HepG2 (cell line): Measurements from ENCODE around the gene JMJD8. TPM values are rescaled to one million over a fixed set of nuclear protein-coding genes. Genes with fewer than 3 reads are reported as not detected.

Source experiments
- EZH2 ChIP-seq: conservative IDR thresholded peaks from 2 replicates; pipeline ENCODE4 v1.6.1; 2012; ENCODE audit warnings: mild to moderate bottlenecking, low read depth, low read length, moderate library complexity
- GZF1 ChIP-seq: sonication (generic); formaldehyde crosslinking; IDR thresholded peaks from 2 replicates; pipeline ENCODE4 v1.5.1; 2020; ENCODE audit warnings: mild to moderate bottlenecking, missing genetic modification reagents
- IKZF4 ChIP-seq: sonication (generic); formaldehyde crosslinking; IDR thresholded peaks from 2 replicates; pipeline ENCODE4 v1.5.1; 2020; ENCODE audit warnings: borderline replicate concordance, mild to moderate bottlenecking, low read depth, missing genetic modification reagents; ENCODE audit errors: not compliant biosample characterization
- MED8 ChIP-seq: sonication (generic); formaldehyde crosslinking; IDR thresholded peaks from 2 replicates; pipeline ENCODE4 v1.8.1; 2023; ENCODE audit warnings: mild to moderate bottlenecking, missing genetic modification reagents; ENCODE audit not compliant: insufficient replicate concordance
- MTA1 ChIP-seq: sonication (generic); formaldehyde crosslinking; IDR thresholded peaks from 2 replicates; pipeline ENCODE4 v1.4.0; 2020; ENCODE audit warnings: missing genetic modification reagents, mild to moderate bottlenecking, borderline replicate concordance
- MTF2 ChIP-seq: sonication (generic); formaldehyde crosslinking; IDR thresholded peaks from 2 replicates; pipeline ENCODE4 v1.5.0; 2020; ENCODE audit warnings: missing genetic modification reagents, borderline replicate concordance
- NCOR1 ChIP-seq: fragments of 200-600 bp; sonication (generic); IDR thresholded peaks from 2 replicates; pipeline ENCODE4 v1.7.0; 2017; ENCODE audit warnings: antibody characterized with exemption, low read length, borderline replicate concordance
- ONECUT2 ChIP-seq: sonication (generic); formaldehyde crosslinking; IDR thresholded peaks from 2 replicates; pipeline ENCODE4 v1.4.0; 2020; ENCODE audit warnings: missing genetic modification reagents
- SAP130 ChIP-seq: IDR thresholded peaks from 2 replicates; pipeline ENCODE4 v1.6.1; 2016; ENCODE audit warnings: low read depth
- ZBTB38 ChIP-seq: sonication (generic); formaldehyde crosslinking; IDR thresholded peaks from 2 replicates; pipeline ENCODE4 v1.5.1; 2020; ENCODE audit warnings: mild to moderate bottlenecking, missing genetic modification reagents
- ZFX ChIP-seq: sonication (generic); formaldehyde crosslinking; IDR thresholded peaks from 2 replicates; pipeline ENCODE4 v1.4.0; 2020; ENCODE audit warnings: mild to moderate bottlenecking, low read depth, missing genetic modification reagents, moderate library complexity
- ZNF101 ChIP-seq: sonication (generic); formaldehyde crosslinking; IDR thresholded peaks from 2 replicates; pipeline ENCODE4 v1.4.0; 2020; ENCODE audit warnings: mild to moderate bottlenecking, low read depth, missing genetic modification reagents, borderline replicate concordance
- ZNF672 ChIP-seq: sonication (generic); formaldehyde crosslinking; IDR thresholded peaks from 2 replicates; pipeline ENCODE4 v1.8.1; 2022; ENCODE audit warnings: missing genetic modification reagents
- ZSCAN29 ChIP-seq: sonication (generic); formaldehyde crosslinking; conservative IDR thresholded peaks from 2 replicates; pipeline ENCODE4 v1.4.0; 2020; ENCODE audit warnings: mild to moderate bottlenecking, missing genetic modification reagents
- polyA plus RNA-seq, 8 experiments: library from polyadenylated mRNA; depleted of rRNA in 3 of 8; stranded (reverse) in 7 of 8; unstranded in 1 of 8; fragments of >200 nt; fragmentation: Illumina TruSeq in 4 of 8; extraction: Trizol in 4 of 8; gene quantifications; 2 replicates each; pipeline versions ENCODE4 v1.2.1 to v1.2.3, GENCODE V29; 2011 to 2016; ENCODE audit warnings: low read depth in 4 of 8, missing spikeins in 1 of 8, mixed read lengths in 1 of 8; ENCODE audit not compliant: insufficient read depth in 1 of 8
- total RNA-seq, 5 experiments: library from RNA; depleted of rRNA; stranded (reverse); fragments of >200 nt; fragmentation: Illumina TruSeq; extraction: Trizol; gene quantifications; 2 replicates each; pipeline ENCODE4 v1.2.3, GENCODE V29; 2016; ENCODE audit warnings: low read depth in 1 of 5
- TF ChIP-seq, protein P1 (sequence below): sonication (generic); formaldehyde crosslinking; IDR thresholded peaks from 2 replicates; pipeline ENCODE4 v1.4.0; 2020; ENCODE audit warnings: mild to moderate bottlenecking, missing genetic modification reagents, borderline replicate concordance
- TF ChIP-seq, protein P2 (sequence below): sonication (generic); formaldehyde crosslinking; IDR thresholded peaks from 2 replicates; pipeline ENCODE4 v1.5.1; 2020; ENCODE audit warnings: mild to moderate bottlenecking, missing genetic modification reagents, moderate library complexity
- TF ChIP-seq, protein P3 (sequence below): sonication (generic); formaldehyde crosslinking; IDR thresholded peaks from 2 replicates; pipeline ENCODE4 v1.5.1; 2020; ENCODE audit warnings: mild to moderate bottlenecking, missing genetic modification reagents

The JMJD8 gene
- total and polyA plus RNA-seq, 2 of the 13 experiments (the other 11 are each of a cell fraction or from before 2014, with no cell fraction given): 2.6 to 11.8 TPM

DNA sequence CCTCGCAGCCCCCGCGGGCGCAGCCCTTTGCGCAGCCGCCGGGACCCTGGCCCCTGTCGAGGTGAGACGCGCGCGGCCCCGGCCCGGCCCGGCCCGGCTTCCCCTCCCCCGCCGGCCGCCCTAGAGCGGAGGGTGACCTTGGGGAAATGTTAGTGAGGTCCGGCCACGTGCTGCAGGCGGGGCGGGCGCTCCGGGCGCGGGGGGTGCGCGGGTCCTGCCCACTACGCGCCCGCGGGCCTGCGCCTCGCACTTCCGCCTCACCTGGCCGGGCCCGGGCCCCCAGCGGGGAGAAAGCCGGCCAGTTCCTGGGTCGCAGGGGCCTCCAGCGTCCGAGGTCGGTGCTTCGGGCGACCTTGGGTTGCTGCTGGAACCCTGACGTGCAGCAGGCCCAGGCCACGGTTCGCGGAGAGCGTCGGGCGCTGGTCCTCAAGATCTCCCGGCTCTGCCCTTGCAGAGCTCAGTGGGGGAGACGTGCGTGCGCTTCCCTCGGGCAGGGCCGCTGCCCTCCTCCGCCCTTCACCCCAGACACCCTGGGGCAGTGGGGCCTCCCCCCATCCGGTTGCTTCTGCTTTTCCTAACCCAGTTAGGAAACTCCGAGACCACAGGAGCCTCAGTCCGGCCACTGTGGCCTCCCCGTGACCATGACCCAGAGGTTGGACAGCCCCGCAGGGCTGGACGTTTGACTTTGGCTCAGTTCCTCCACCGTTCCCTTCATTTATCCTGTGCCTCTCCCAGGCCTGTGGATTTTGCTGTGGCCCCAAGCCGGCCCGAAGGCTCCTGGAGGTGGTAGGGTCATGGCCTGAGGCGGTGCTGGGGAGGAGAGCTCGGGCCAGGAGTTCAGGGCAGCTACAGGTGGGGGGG, 41.7 kb downstream of the JMJD8 start (continued):
- TF ChIP-seq, protein P1, sequence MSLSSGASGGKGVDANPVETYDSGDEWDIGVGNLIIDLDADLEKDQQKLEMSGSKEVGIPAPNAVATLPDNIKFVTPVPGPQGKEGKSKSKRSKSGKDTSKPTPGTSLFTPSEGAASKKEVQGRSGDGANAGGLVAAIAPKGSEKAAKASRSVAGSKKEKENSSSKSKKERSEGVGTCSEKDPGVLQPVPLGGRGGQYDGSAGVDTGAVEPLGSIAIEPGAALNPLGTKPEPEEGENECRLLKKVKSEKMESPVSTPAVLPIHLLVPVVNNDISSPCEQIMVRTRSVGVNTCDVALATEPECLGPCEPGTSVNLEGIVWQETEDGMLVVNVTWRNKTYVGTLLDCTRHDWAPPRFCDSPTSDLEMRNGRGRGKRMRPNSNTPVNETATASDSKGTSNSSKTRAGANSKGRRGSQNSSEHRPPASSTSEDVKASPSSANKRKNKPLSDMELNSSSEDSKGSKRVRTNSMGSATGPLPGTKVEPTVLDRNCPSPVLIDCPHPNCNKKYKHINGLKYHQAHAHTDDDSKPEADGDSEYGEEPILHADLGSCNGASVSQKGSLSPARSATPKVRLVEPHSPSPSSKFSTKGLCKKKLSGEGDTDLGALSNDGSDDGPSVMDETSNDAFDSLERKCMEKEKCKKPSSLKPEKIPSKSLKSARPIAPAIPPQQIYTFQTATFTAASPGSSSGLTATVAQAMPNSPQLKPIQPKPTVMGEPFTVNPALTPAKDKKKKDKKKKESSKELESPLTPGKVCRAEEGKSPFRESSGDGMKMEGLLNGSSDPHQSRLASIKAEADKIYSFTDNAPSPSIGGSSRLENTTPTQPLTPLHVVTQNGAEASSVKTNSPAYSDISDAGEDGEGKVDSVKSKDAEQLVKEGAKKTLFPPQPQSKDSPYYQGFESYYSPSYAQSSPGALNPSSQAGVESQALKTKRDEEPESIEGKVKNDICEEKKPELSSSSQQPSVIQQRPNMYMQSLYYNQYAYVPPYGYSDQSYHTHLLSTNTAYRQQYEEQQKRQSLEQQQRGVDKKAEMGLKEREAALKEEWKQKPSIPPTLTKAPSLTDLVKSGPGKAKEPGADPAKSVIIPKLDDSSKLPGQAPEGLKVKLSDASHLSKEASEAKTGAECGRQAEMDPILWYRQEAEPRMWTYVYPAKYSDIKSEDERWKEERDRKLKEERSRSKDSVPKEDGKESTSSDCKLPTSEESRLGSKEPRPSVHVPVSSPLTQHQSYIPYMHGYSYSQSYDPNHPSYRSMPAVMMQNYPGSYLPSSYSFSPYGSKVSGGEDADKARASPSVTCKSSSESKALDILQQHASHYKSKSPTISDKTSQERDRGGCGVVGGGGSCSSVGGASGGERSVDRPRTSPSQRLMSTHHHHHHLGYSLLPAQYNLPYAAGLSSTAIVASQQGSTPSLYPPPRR (CRISPR knock-in tag): peak; percentile 23; the same call in 1 of the 2 replicates
- TF ChIP-seq NCOR1 (no peak), MED8 (CRISPR knock-in tag) (peak; percentile 76), GZF1 (CRISPR knock-in tag) (no peak), ZNF672 (CRISPR knock-in tag) (no peak), SAP130 (CRISPR knock-in tag) (peak; percentile 64), MTA1 (CRISPR knock-in tag) (no peak), ZBTB38 (0 out of 2 replicates have a peak, but pooled peaks have one; percentile 36), ZSCAN29 (no peak), IKZF4 (CRISPR knock-in tag) (no peak), ONECUT2 (CRISPR knock-in tag) (no peak), ZFX (CRISPR knock-in tag) (peak; percentile 87), ZNF101 (CRISPR knock-in tag) (no peak), EZH2 (no peak), MTF2 (CRISPR knock-in tag) (no peak)
- TF ChIP-seq, protein P2, sequence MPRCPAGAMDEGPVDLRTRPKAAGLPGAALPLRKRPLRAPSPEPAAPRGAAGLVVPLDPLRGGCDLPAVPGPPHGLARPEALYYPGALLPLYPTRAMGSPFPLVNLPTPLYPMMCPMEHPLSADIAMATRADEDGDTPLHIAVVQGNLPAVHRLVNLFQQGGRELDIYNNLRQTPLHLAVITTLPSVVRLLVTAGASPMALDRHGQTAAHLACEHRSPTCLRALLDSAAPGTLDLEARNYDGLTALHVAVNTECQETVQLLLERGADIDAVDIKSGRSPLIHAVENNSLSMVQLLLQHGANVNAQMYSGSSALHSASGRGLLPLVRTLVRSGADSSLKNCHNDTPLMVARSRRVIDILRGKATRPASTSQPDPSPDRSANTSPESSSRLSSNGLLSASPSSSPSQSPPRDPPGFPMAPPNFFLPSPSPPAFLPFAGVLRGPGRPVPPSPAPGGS: no peak
- TF ChIP-seq, protein P3, sequence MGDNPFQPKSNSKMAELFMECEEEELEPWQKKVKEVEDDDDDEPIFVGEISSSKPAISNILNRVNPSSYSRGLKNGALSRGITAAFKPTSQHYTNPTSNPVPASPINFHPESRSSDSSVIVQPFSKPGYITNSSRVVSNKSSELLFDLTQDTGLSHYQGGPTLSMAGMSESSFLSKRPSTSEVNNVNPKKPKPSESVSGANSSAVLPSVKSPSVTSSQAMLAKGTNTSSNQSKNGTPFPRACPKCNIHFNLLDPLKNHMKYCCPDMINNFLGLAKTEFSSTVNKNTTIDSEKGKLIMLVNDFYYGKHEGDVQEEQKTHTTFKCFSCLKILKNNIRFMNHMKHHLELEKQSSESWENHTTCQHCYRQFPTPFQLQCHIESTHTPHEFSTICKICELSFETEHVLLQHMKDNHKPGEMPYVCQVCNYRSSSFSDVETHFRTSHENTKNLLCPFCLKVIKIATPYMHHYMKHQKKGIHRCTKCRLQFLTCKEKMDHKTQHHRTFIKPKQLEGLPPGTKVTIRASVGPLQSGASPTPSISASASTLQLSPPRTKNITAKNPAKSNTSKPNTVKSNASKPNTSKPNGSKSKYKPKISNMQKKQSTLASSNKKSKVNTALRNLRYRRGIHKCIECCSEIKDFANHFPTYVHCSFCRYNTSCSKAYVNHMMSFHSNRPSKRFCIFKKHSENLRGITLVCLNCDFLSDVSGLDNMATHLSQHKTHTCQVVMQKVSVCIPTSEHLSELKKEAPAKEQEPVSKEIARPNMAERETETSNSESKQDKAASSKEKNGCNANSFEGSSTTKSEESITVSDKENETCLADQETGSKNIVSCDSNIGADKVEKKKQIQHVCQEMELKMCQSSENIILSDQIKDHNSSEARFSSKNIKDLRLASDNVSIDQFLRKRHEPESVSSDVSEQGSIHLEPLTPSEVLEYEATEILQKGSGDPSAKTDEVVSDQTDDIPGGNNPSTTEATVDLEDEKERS (CRISPR knock-in tag): no peak
